GM12875 (cell line): ENCODE measurements around the gene UBE2L5.

Experiments
- H3K4me3 ChIP-seq: one replicate; pipeline ENCODE4 v1.5.1; 2011; ENCODE audit warnings: low read depth, low read length, control low read depth
- CTCF ChIP-seq: IDR thresholded peaks from 2 replicates; pipeline ENCODE4 v1.5.1; 2011; ENCODE audit warnings: low read depth, mild to moderate bottlenecking, control low read depth, inconsistent platforms, low read length, moderate library complexity, borderline replicate concordance; ENCODE audit not compliant: insufficient read depth

UBE2L5 gene

GRCh38 chr13:30465343-30465592 lies 43.0 kb downstream of the UBE2L5 start:
- peak overlapping the region; percentile 83 for H3K4me3 ChIP-seq
- no peak for TF ChIP-seq CTCF

GRCh38 chr13:30465593-30466357 lies 43.5 kb downstream of the UBE2L5 start, which contains the start of gene HMGB1:
Gene HMGB1 (minus strand): TSS chr13:30465936. CDS start chr13:30463680, 2,256 bp downstream.
- H3K4me3 ChIP-seq, result peak within 1 kb of the TSS; percentile 83
- no peak for TF ChIP-seq CTCF

- H3K4me3 ChIP-seq, result peak overlapping the region; percentile 53
- TF ChIP-seq CTCF, result no peak
Observed at GRCh38 chr13:30466358-30466714, 44.0 kb downstream of the UBE2L5 start.

- no peak overlapping the region for H3K4me3 ChIP-seq
- TF ChIP-seq CTCF, result no peak
Observed at GRCh38 chr13:30466841-30467252, 44.6 kb downstream of the UBE2L5 start.

GRCh38 chr13:30473675-30474074 lies 51.4 kb downstream of the UBE2L5 start:
- TF ChIP-seq CTCF, result no peak
- no peak overlapping the region for H3K4me3 ChIP-seq

- no peak overlapping the region for H3K4me3 ChIP-seq
Observed at GRCh38 chr13:30477346-30478195, 55.3 kb downstream of the UBE2L5 start.

More at GRCh38 chr13:30477346-30478195, 55.3 kb downstream of the UBE2L5 start:
- no peak for TF ChIP-seq CTCF
